PC-3 (cell line): ENCODE results near the gene DNAJB2. TPM values are rescaled to one million over a fixed set of nuclear protein-coding genes. Genes with fewer than 3 reads are reported as not detected.
A peak's percentile ranks its signal among the peaks of the same experiment; 100 is the strongest.

Experiments used
- ATAC-seq: fragments of 200-7000 bp; cut with Tn5 transposase; 2 replicates; pipeline ENCODE4 v1.9.1; 2020; ENCODE audit warnings: mild to moderate bottlenecking, moderate library complexity
- BruUV-seq: library from RNA; stranded (reverse); fragments of 400-500 nt; replicated peaks from 2 replicates; lab custom pipeline; 2021; lab: Mats Ljungman, UMichigan
- CTCF ChIA-PET: fragments of 300-600 bp; sonication (Branson Sonifier 250); formaldehyde crosslinking; loops from one replicate; lab custom pipeline; 2022; ENCODE audit warnings: antibody characterized with exemption; lab: Charles Lee
- POLR2A ChIA-PET: fragments of 300-600 bp; sonication (Branson Sonifier 250); formaldehyde crosslinking; loops from one replicate; lab custom pipeline; 2022; ENCODE audit warnings: antibody characterized with exemption; ENCODE audit not compliant: unreplicated experiment; lab: Charles Lee
- DNase-seq: peaks from one replicate; pipeline ENCODE4 v3.0.0-alpha.2; 2015
- H2AFZ ChIP-seq: fragments of 300-600 bp; sonication (generic); 2 replicates; pipeline ENCODE4 v1.6.0; 2016; ENCODE audit warnings: antibody characterized with exemption, low read length
- H3F3A ChIP-seq: fragments of 300-600 bp; sonication (generic); one replicate; pipeline ENCODE4 v1.6.0; 2017; ENCODE audit warnings: antibody characterized with exemption, low read length, control low read depth, mild to moderate bottlenecking; ENCODE audit not compliant: unreplicated experiment
- H3K27ac ChIP-seq: fragments of 300-600 bp; sonication (generic); 2 replicates; pipeline ENCODE4 v1.5.1; 2016; ENCODE audit warnings: mild to moderate bottlenecking, low read length
- H3K27me3 ChIP-seq: fragments of 300-600 bp; sonication (generic); 2 replicates; pipeline ENCODE4 v1.6.1; 2016; ENCODE audit warnings: low read length, mixed read lengths
- H3K36me3 ChIP-seq: fragments of 300-600 bp; sonication (generic); 2 replicates; pipeline ENCODE4 v1.6.1; 2016; ENCODE audit warnings: low read depth, mixed run types, low read length, mixed read lengths
- H3K4me1 ChIP-seq: fragments of 300-600 bp; sonication (generic); 2 replicates; pipeline ENCODE4 v1.5.1; 2016; ENCODE audit warnings: low read length; ENCODE audit not compliant: insufficient read depth
- H3K4me2 ChIP-seq: fragments of 300-600 bp; sonication (generic); 2 replicates; pipeline ENCODE4 v1.6.0; 2016; ENCODE audit warnings: low read length
- H3K4me3 ChIP-seq: fragments of 300-600 bp; sonication (generic); 2 replicates; pipeline ENCODE4 v1.5.1; 2016; ENCODE audit warnings: mild to moderate bottlenecking, low read length, mixed read lengths
- H3K79me2 ChIP-seq: fragments of 300-600 bp; sonication (generic); 2 replicates; pipeline ENCODE4 v1.6.1; 2017; ENCODE audit warnings: low read length, mixed read lengths
- H3K9ac ChIP-seq: fragments of 300-600 bp; sonication (generic); 2 replicates; pipeline ENCODE4 v1.6.0; 2016; ENCODE audit warnings: mild to moderate bottlenecking, low read length
- H3K9me2 ChIP-seq: fragments of 300-600 bp; sonication (generic); replicated peaks from 2 replicates; pipeline ENCODE4 v1.6.1; 2016; ENCODE audit warnings: mixed run types, low read length, mixed read lengths
- H3K9me3 ChIP-seq: fragments of 300-600 bp; sonication (generic); 2 replicates; pipeline ENCODE4 v1.6.1; 2016; ENCODE audit warnings: low read length, mixed read lengths
- H4K20me1 ChIP-seq: fragments of 300-600 bp; sonication (generic); 2 replicates; pipeline ENCODE4 v1.6.1; 2016; ENCODE audit warnings: low read length, mixed read lengths
- CTCF ChIP-seq: fragments of 300-600 bp; sonication (generic); conservative IDR thresholded peaks from 2 replicates; pipeline ENCODE4 v1.5.1; 2017; ENCODE audit warnings: antibody characterized with exemption, low read depth, mild to moderate bottlenecking, low read length
- EZH2 ChIP-seq: fragments of 300-600 bp; sonication (generic); IDR thresholded peaks from one replicate; pipeline ENCODE4 v1.6.1; 2017; ENCODE audit warnings: antibody characterized with exemption, mild to moderate bottlenecking, low read length; ENCODE audit not compliant: unreplicated experiment
- EZH2phosphoT487 ChIP-seq: fragments of 300-600 bp; sonication (generic); IDR thresholded peaks from 2 replicates; pipeline ENCODE4 v1.6.1; 2018; ENCODE audit warnings: mild to moderate bottlenecking, antibody characterized with exemption, low read length, borderline replicate concordance
- intact Hi-C: fragments of 100-400 bp; cut with micrococcal nuclease; formaldehyde crosslinking; loops from 2 replicates; pipeline ENCODE4 v1.9.0; 2023
- total RNA-seq: library from RNA; depleted of rRNA; stranded (reverse); fragments of >200 nt; gene quantifications from 2 replicates; pipeline ENCODE4 v1.2.3, GENCODE V29; 2014

DNAJB2 gene
- total RNA-seq, 1 experiment from 2014 or later = 62.3 TPM

GRCh38 chr2:219297766-219298456 is 18.7 kb downstream of the DNAJB2 start:
- Histone ChIP-seq H3K9me2 (no peaks in the 10 kb centered on the region), H3K36me3 (no peaks in the 10 kb centered on the region), H2AFZ (no peak overlapping the region), H3K79me2 (no peaks in the 10 kb centered on the region), H3K4me1 (peaks cover 15% of the 10 kb centered on the region), H3K27me3 (peaks cover 25% of the 10 kb centered on the region), H3K9ac (no peak overlapping the region), H3K4me2 (no peak overlapping the region), H3K27ac (no peak overlapping the region), H3K9me3 (no peaks in the 10 kb centered on the region), H3F3A (no peaks in the 10 kb centered on the region), H3K4me3 (no peak overlapping the region), H4K20me1 (no peaks in the 10 kb centered on the region)
- CTCF ChIA-PET = no interaction called here
- DNase-seq (no peak), ATAC-seq (no peak)
- POLR2A ChIA-PET = no interaction called here
- BruUV-seq = no TSS peak
- TF ChIP-seq CTCF (no peak), EZH2phosphoT487 (no peak)
- intact Hi-C loops = loop anchor here (5.0 kb wide), 1 partner anchor 121 kb away; the partner anchor contains the start of genes CNPPD1 and RETREG2

- Histone ChIP-seq H3K9me2 (no peaks in the 10 kb centered on the region), H2AFZ (peak overlapping the region; percentile 66), H3K79me2 (no peaks in the 10 kb centered on the region), H3K27me3 (peaks cover 34% of the 10 kb centered on the region), H3K27ac (no peak overlapping the region), H3K4me2 (peak overlapping the region; percentile 60; the same call in 1 of the 2 replicates), H3F3A (no peaks in the 10 kb centered on the region), H3K9ac (no peak overlapping the region), H4K20me1 (no peaks in the 10 kb centered on the region), H3K9me3 (no peaks in the 10 kb centered on the region), H3K4me1 (peaks cover 15% of the 10 kb centered on the region), H3K4me3 (no peak overlapping the region), H3K36me3 (no peaks in the 10 kb centered on the region)
- ATAC-seq = peak; percentile 59
- ChIA-PET CTCF (no interaction called here), POLR2A (interaction anchor here (0.6 kb wide), 1 partner anchor 89 kb away, joined by 9 read pairs; the partner anchor contains the start of gene DNPEP)
- BruUV-seq = no TSS peak
- DNase-seq = peak; percentile 87
- peak; percentile 91 for TF ChIP-seq CTCF
- TF ChIP-seq EZH2 = no peak
- TF ChIP-seq EZH2phosphoT487 = no peak
- intact Hi-C loops = loop anchor here (5.0 kb wide), 1 partner anchor 122 kb away; the partner anchor contains the start of genes CNPPD1 and RETREG2
Observed at GRCh38 chr2:219298759-219299371, 19.7 kb downstream of the DNAJB2 start.
